HG03045 (cell line): Measurements from ENCODE around the gene PDSS1.
"Not testable (repeated sequence)": the region's sequence is repeated elsewhere in the genome, so short reads cannot be mapped to it uniquely, and the experiment has no call there.

Experiments
- ATAC-seq: cut with Tn5 transposase; IDR thresholded peaks from one replicate; pipeline ENCODE4 v1.9.1; 2021; ENCODE audit warnings: mild to moderate bottlenecking, moderate library complexity; ENCODE audit not compliant: unreplicated experiment

The PDSS1 gene

GRCh38 chr10:26738301-26738911 lies 40.9 kb downstream of the PDSS1 start:
- no peak for ATAC-seq

GRCh38 chr10:26739071-26739631 lies 41.6 kb downstream of the PDSS1 start:
- ATAC-seq = peak; percentile 32

GRCh38 chr10:26741368-26741767 lies 43.9 kb downstream of the PDSS1 start:
- no peak for ATAC-seq

DNA sequence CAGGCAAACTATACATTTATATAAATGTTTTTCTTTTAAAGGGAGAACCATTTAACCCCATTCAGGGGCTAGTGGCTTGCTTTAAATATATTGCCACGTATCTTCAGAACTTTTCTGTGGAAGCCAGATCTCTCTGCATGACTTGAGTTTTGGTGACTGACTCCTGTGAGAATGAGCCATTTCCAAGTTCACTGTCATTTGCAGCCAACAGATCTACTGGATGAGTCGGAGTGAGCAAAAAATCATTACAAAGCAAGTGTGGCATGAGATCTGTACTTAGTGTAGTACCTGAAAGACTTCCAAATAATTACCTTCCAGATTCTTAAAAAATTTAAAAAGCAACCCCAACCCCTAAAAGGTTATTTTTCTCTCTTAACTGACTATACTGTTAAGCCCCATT lies 45.6 kb downstream of the PDSS1 start:
- ATAC-seq = no peak

DNA sequence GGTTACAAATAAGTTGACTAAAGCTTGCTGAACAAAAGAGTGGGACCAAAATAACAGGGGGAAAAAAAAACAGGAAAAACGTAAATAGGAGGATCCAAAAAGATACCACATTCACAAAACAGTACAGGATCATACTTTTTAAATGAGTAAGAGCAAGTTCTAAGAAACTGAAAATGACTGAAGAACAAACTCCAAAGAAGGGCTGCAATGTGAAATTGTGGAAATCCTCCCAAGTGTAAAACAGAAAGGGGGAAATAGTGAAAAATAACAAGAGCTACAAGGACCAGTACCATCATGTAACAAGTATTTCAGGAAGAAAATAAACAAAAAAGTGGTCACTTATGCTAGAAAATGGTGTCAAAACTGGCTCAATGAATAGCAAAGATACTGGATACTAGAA lies 46.3 kb downstream of the PDSS1 start:
- ATAC-seq = no peak

DNA sequence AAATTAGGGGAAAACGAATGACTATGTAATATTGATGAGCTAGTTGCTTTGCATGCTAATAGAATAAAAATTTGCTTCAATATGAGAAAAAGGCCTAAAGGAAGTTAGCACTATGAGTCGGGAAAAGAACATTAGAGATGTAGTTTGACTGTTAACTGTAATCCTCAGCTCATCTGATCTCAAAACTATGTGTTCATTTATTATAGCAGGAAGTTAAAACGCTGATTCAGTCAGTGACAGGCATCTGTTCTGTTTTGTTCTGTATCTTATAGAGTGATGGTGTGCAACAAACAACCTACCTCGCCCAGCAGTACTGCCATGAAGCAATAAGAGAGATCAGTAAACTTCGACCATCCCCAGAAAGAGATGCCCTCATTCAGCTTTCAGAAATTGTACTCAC lies 48.6 kb downstream of the PDSS1 start:
- ATAC-seq = no peak

DNA sequence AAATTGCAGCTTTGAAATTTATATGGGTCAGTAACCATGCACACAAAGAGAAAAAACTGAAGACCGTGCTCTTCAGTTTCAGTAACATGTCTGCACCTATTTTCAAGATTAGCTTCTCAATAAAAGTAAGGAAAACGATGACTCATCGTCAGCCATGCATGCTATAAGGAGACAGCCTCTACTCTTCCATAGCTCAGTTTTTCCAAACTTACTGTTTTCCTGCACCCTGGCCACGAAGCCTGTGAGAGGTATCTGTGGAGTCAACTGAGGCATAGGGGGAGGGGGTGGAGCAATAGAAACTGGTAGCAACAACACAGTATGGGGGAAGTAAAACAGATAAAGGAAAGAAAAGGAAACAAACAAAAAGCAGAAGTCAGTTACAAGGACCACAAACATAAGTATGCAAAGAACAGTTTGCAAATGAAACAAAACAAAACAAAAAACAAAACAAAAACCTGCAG lies 58.0 kb downstream of the PDSS1 start:
- ATAC-seq = peak; percentile 91

DNA sequence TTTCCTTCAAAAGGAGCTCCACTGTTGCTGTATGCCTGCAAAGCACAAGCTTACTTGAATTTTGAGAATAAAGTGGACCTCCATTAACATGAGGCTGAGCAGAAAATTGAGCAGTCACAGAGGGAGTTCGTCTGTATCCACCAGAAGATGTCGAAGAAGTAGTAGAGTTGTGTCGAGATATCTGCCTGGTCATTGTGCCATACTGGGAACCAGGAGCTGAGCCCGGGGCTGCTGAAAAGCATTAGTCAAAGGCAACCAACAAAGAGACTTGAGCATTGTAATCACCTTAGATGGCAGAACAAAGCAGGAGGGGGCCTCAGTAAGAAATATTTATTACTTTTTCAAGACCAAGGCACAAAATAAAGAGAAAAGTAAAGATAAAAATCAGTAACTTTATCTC lies 61.5 kb downstream of the PDSS1 start:
- ATAC-seq = no peak

DNA sequence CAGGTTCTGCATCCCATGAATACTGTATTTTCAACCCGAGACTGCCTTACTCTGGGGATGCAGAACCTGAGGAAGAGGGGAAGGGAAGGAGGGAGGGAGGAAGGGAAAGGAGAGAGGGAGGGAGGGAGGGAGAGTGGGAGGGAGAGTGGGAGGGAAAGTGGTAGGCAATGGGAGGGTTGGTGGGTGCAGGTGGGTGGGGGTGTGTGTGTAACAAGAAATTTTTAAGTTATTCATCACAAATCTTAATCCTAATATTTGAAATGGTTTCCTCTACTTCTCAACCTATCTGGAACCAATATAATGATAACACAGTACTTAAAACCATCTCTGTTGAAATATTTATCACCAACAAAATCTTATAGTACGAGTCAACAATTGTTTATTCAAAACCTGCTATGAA lies 68.0 kb downstream of the PDSS1 start:
- ATAC-seq = no peak

DNA sequence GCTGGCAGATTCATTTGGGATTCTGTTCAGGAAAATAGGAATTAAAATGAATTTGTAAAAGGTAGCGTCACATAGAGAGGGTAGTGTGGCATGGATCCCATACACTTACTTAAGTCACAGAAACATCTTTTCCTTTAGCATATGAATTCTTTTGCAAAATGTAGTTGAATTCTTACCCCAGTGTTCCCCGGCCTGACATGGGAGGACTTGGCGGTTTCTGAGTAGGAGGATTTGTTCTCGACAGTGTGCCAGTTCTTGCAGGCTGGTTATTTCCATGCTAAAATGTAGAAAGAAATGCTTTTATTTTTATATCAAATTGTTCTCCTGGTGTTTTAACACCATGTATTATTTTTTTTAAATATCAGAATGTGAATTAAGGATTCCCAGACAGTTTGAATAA lies 72.6 kb downstream of the PDSS1 start:
- ATAC-seq = no peak

DNA sequence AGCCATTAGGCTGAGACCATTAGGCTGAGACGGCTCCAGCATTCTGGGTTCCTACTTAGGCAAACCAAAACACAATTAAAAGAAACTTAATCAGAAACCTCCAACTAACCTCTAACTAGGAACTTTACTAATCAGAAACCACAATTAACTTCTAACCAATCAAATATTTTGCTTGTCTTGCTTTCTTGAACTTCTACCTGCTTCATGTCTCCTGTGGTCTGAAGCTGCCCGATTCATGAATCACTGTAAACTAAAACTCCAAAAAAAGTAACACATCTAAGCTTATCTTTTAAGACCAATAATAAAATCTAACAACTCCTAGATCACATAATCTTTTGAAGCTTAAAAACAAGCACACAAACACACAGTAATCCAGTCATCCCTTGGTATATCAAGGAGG lies 76.1 kb downstream of the PDSS1 start:
- no peak for ATAC-seq

DNA sequence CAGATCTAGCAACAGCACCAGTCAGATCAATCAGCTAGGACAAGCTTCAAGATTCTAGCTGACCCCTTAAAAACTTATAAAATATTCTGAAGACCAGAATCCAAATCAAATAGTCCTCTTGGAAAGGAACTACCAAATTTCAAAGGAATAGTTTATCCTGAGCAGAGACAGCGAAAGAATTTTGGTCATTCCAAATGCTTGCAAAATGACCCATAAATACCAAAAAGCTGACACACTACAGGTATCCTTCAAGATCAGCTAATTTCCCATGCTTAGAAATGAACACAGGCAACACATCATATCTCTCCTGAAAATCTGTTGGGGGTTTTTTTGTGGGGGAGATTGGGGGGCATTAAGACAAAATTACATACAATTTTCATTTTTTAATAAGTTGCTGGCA lies 78.8 kb downstream of the PDSS1 start:
- ATAC-seq = no peak

- no peak for ATAC-seq
These were observed 80.2 kb downstream of the PDSS1 start for GRCh38 chr10:26777686-26778085.

- no peak for ATAC-seq
These were observed 81.8 kb downstream of the PDSS1 start for GRCh38 chr10:26779176-26779860.

DNA sequence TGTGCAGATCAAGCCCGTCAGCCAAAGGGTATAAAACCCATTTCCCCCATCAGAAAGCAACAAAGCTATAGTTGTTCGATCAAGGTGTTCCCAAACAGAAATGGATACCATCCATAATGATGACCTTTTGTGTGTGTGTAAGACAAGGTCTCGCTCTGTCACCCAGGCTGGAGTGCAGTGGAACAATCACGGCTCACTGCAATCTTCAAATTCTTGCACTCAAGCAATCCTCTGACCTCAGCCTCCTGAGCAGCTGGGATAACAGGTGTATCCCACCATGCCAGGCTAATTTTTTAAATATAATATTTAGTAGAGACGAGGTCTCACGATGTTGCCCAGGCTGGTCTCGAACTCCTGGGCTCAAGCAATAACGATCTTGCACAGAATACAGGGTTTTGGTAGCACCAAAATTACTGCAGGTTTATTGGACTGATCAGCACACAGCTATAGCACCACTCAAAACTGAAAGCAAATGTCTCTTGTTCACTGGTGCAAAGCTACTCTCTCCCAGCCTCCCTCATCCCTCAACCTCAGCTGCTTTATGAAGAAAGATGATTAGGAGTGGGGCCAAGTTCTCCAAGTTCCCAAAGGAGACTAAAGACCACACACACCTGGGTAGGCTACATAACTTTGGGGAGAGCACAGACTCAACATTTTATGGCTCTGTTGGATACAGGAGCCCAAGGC lies 82.7 kb downstream of the PDSS1 start:
- no peak for ATAC-seq

DNA sequence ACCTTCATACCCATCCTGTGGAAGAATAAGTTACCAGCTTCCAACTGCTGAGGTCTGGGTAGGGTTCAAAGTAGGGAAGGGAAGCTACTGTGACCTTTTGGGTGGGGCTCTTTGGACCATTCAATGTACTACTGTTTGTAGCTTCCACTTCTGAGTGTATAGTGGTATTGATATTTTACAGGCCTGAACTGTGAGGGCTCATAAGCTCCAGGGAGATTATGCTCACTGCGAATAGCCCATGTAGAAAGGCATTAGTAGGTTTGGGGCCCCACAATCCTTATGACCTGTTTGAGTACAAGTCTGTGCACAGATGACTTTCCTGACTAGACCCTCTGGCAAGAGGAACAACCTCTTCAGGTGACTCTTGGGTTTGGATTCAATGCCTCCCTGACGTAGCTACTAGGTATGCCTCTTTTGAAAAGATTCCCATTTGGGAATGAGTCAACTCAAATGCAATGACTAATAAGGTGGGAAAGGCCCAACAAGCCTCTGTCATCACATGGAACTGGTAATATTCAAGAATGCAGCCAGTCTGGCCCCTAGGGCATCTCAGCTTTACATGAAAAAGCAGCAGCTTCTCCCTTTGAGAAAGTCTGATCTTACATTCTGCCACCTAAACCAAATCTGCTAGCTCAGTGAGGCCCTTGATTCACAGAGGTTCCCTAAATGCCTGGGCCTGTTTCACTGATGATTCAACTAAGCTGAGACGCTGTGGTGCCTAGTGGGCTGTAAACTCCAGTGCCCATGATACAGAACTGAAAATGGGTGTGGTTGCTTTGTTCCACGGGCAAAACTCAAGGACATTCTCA lies 83.5 kb downstream of the PDSS1 start:
- no peak for ATAC-seq

DNA sequence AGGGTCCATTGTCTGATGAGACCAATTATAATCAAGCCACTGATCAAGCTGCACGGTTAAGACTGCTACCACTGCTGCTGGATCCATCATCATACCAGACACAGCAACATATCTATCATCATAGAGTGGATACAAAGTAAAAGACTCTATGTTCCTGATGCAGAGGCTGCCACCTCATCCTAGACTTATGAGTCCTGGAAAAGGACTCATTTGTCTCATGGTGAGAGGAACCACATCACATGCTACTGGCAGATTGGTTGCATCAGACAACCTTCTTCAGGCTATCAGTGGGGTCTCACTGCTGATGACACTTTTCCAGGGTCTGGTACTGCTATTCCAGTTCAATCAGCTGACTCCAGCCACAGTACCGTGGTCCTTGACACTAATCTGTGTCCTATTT lies 84.3 kb downstream of the PDSS1 start:
- no peak for ATAC-seq

GRCh38 chr10:26787362-26787761 lies 89.9 kb downstream of the PDSS1 start:
- no peak for ATAC-seq

DNA sequence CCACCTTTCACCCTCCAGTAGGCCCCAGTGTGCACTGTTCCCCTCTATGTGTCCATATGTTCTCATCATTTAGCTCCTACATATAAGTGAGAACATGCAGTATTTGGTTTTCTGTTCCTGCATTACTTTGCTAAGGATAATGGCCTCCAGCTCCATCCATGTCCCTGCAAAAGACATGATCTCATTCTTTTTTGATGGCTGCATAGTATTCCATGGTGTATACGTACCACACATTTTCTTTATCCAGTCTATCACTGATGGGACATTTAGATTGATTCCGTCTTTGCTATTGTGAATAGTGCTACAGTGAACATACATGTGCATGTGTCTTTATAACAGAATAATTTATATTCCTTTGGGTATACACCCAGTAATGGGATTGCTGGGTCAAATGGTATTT lies 92.3 kb downstream of the PDSS1 start:
- not testable (repeated sequence) for ATAC-seq

DNA sequence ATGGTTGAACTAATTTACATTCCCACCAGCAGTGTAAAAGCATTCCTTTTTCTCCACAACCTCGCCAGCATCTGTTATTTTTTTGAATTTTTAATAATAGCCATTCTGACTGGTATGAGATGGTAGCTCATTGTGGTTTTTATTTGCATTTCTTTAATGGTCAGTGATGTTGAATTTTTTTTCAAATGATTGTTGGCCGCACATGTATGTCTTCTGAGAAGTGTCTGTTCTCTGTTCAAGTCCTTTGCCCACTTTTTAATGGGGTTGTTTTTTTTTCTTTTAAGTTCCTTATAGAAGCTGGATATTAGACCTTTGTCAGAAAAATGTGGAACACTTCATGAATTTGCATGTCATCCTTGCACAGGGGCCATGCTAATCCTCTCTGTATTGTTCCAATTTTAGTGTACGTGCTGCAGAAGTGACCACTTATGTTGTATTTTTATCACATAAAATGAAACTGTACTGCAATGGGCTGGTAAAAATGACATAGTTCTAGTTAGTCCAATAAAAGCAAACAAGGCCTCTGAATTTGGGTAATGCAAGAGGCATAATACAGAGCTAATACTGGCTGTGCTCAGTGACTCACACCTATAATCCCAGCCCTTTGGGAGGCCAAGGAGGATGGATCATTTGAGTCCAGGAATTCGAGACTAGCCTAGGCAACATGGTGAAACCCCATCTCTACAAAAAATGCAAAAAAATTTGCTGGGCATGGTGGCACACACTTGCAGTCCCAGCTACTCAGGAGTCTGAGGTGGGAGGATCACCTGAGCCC lies 92.9 kb downstream of the PDSS1 start:
- ATAC-seq = no peak
